Stimulated activated CD8-positive, alpha-beta memory T cell treated with anti-CD3 and anti-CD28 coated beads, Interleukin-4, amount 100 ng/mL, for 1 hour (primary cell): ENCODE data around the gene DERL3.

Experiments used
- DNase-seq, 2 donors: peaks; one replicate each; pipeline ENCODE4 v3.0.0-alpha.2; 2020; ENCODE audit warnings: low read depth in 2 of 2, low spot score in 1 of 2

The DERL3 gene

GRCh38 chr22:23804781-23805291, 34.0 kb downstream of the DERL3 start:
- no peak for DNase-seq

GRCh38 chr22:23803001-23803819, 35.6 kb downstream of the DERL3 start:
- DNase-seq = no peak

GRCh38 chr22:23801886-23802377, 36.9 kb downstream of the DERL3 start:
- no peak for DNase-seq

- DNase-seq = no peak
These were observed 37.5 kb downstream of the DERL3 start for GRCh38 chr22:23801238-23801821.

GRCh38 chr22:23800297-23801237, 38.2 kb downstream of the DERL3 start:
- DNase-seq = no peak

GRCh38 chr22:23796461-23796860, 42.3 kb downstream of the DERL3 start:
- no peak for DNase-seq

GRCh38 chr22:23793326-23793725, 45.5 kb downstream of the DERL3 start:
- no peak for DNase-seq

- DNase-seq = no peak
These were observed 46.8 kb downstream of the DERL3 start for GRCh38 chr22:23791738-23792645.

GRCh38 chr22:23790819-23791737, 47.7 kb downstream of the DERL3 start:
- no peak for DNase-seq

GRCh38 chr22:23789638-23790037, 49.2 kb downstream of the DERL3 start:
- no peak for DNase-seq

GRCh38 chr22:23789121-23789520, 49.7 kb downstream of the DERL3 start:
- DNase-seq = no peak

- no peak for DNase-seq
These were observed 50.9 kb downstream of the DERL3 start for GRCh38 chr22:23787910-23788309.

- DNase-seq = no peak
These were observed 51.3 kb downstream of the DERL3 start for GRCh38 chr22:23787600-23787896.

GRCh38 chr22:23786752-23787599, 51.8 kb downstream of the DERL3 start, which contains the start of gene SMARCB1:
Gene SMARCB1 (plus strand): TSS chr22:23786966. CDS start chr22:23787170, 204 bp downstream.
- DNase-seq = peak; percentile 82 to 85

GRCh38 chr22:23786261-23786710, 52.5 kb downstream of the DERL3 start:
- no peak for DNase-seq
